GM12878 (cell line): ENCODE measurements around the gene EAF1.

Experiments used
- EZH2 ChIP-seq: IDR thresholded peaks from 2 replicates; pipeline ENCODE4 v1.6.1; 2012; ENCODE audit warnings: low read depth, mild to moderate bottlenecking, control low read depth, inconsistent platforms, low read length, borderline replicate concordance; ENCODE audit not compliant: control insufficient read depth
- MYC ChIP-seq: IDR thresholded peaks from 2 replicates; pipeline ENCODE4 v1.6.1; 2011; ENCODE audit warnings: mild to moderate bottlenecking, low read length, moderate library complexity, inconsistent platforms; ENCODE audit not compliant: insufficient read depth, insufficient replicate concordance, insufficient read length, severe bottlenecking
- POLR2A ChIP-seq: IDR thresholded peaks from 2 replicates; pipeline ENCODE4 v1.6.1; 2011; ENCODE audit warnings: low read depth, mild to moderate bottlenecking, low read length
- POLR2AphosphoS5 ChIP-seq: IDR thresholded peaks from 2 replicates; pipeline ENCODE4 v1.6.1; 2011; ENCODE audit warnings: mild to moderate bottlenecking, low read length, inconsistent platforms
- SMAD1 ChIP-seq: fragments of 450-650 bp; IDR thresholded peaks from 2 replicates; pipeline ENCODE4 v1.6.1; 2018; ENCODE audit warnings: mild to moderate bottlenecking, low read depth; ENCODE audit not compliant: partially characterized antibody
- TF ChIP-seq, protein P1 (sequence below), 3 experiments: IDR thresholded peaks in 2 of 3; conservative IDR thresholded peaks in 1 of 3; 2 replicates each; pipeline ENCODE4 v1.5.1; 2011; ENCODE audit warnings: low read depth in 3 of 3, low read length in 3 of 3, mild to moderate bottlenecking in 3 of 3, control low read depth in 2 of 3, moderate library complexity in 2 of 3, inconsistent platforms in 1 of 3, mixed read lengths in 1 of 3; ENCODE audit not compliant: control insufficient read depth in 2 of 3, insufficient read depth in 1 of 3; ENCODE audit errors: extremely low read depth in 1 of 3

DNA sequence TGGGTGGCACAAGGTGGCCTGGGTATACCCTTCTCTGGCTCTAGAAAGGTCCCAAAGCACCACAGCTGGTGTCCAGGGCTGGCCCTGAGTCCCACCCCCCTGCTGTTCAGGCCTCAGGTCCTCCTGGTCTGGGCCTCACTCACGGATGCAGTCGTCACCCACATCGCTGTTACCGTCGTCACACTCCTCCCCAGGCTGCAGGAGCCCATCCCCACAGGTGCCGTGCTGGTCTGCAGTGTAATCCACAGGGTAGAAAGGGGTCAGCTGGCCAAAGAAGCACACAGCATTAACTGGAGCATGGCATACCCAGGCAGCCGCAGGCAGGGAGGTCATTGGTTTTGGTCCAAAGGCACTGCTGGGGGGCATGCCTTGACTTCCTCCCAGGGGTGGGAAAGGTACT is 28.4 kb downstream of the EAF1 start:
- TF ChIP-seq EZH2 (no peak), MYC (no peak), POLR2A (no peak), POLR2AphosphoS5 (no peak), SMAD1 (no peak)
- TF ChIP-seq, protein P1, sequence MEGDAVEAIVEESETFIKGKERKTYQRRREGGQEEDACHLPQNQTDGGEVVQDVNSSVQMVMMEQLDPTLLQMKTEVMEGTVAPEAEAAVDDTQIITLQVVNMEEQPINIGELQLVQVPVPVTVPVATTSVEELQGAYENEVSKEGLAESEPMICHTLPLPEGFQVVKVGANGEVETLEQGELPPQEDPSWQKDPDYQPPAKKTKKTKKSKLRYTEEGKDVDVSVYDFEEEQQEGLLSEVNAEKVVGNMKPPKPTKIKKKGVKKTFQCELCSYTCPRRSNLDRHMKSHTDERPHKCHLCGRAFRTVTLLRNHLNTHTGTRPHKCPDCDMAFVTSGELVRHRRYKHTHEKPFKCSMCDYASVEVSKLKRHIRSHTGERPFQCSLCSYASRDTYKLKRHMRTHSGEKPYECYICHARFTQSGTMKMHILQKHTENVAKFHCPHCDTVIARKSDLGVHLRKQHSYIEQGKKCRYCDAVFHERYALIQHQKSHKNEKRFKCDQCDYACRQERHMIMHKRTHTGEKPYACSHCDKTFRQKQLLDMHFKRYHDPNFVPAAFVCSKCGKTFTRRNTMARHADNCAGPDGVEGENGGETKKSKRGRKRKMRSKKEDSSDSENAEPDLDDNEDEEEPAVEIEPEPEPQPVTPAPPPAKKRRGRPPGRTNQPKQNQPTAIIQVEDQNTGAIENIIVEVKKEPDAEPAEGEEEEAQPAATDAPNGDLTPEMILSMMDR (IDR thresholded peaks at IDR 0.05 in 2 of 3, conservative IDR thresholded peaks at IDR 0.05 in 1 of 3; ENCODE audit: control insufficient read depth in 2 of 3, extremely low read depth in 1 of 3, insufficient read depth in 1 of 3, low read depth in 3 of 3, low read length in 3 of 3) = no peak
